Glutamatergic neuron (in vitro differentiated cells): ENCODE results near the gene IFT20. TPM values are rescaled to one million over a fixed set of nuclear protein-coding genes. Genes with fewer than 3 reads are reported as not detected.

Source experiments
- DNase-seq: peaks from one replicate; pipeline ENCODE4 v3.0.0; 2022
- H3K27ac Mint-ChIP-seq: one replicate; pipeline ENCODE4 v1.8.0; 2020; ENCODE audit warnings: mild to moderate bottlenecking, mixed read lengths, inconsistent platforms; ENCODE audit not compliant: unreplicated experiment
- H3K27me3 Mint-ChIP-seq: one replicate; pipeline ENCODE4 v1.8.0; 2020; ENCODE audit warnings: mild to moderate bottlenecking, moderate library complexity, mixed read lengths, inconsistent platforms; ENCODE audit not compliant: unreplicated experiment
- H3K36me3 Mint-ChIP-seq: one replicate; pipeline ENCODE4 v1.8.0; 2020; ENCODE audit warnings: mild to moderate bottlenecking, mixed read lengths, inconsistent platforms; ENCODE audit not compliant: unreplicated experiment
- H3K4me1 Mint-ChIP-seq: one replicate; pipeline ENCODE4 v1.8.0; 2020; ENCODE audit warnings: mild to moderate bottlenecking, low read depth, mixed read lengths, inconsistent platforms; ENCODE audit not compliant: unreplicated experiment
- H3K4me3 Mint-ChIP-seq: one replicate; pipeline ENCODE4 v1.8.0; 2020; ENCODE audit warnings: mild to moderate bottlenecking, mixed read lengths, inconsistent platforms; ENCODE audit not compliant: unreplicated experiment
- H3K9me3 Mint-ChIP-seq: one replicate; pipeline ENCODE4 v1.8.0; 2020; ENCODE audit warnings: mild to moderate bottlenecking, moderate library complexity, mixed read lengths, inconsistent platforms; ENCODE audit not compliant: unreplicated experiment
- CTCF ChIP-seq: fragments of 200-600 bp; sonication (generic); IDR thresholded peaks from one replicate; pipeline ENCODE4 v1.5.0; 2021; ENCODE audit not compliant: partially characterized antibody, unreplicated experiment
- total RNA-seq: library from RNA; stranded (reverse); fragmentation: NEBNext Ultra II Directional; extraction: Animal tissue kit (Norgen Biotek cat#: 25700); gene quantifications from one replicate; pipeline ENCODE4 v1.2.1, GENCODE V29; 2021; ENCODE audit not compliant: unreplicated experiment

The IFT20 gene
- total RNA-seq, 1 donor from 2014 or later, result 43.9 TPM

GRCh38 chr17:28370744-28371103, 35.5 kb upstream of the IFT20 start:
- Mint-ChIP-seq H3K36me3 (peaks cover 4% of the 10 kb centered on the region), H3K27ac (peak overlapping the region; percentile 81), H3K4me3 (peak overlapping the region; percentile 83), H3K27me3 (peaks cover 20% of the 10 kb centered on the region), H3K4me1 (peaks cover 17% of the 10 kb centered on the region), H3K9me3 (peaks cover 16% of the 10 kb centered on the region)
- no peak for TF ChIP-seq CTCF
- DNase-seq, result no peak

GRCh38 chr17:28370035-28370743, 34.9 kb upstream of the IFT20 start, which contains the start of gene VTN:
VTN (minus strand) TSS chr17:28370307; CDS start chr17:28370203, 104 bp downstream.
- peak; percentile 33 for DNase-seq
- Mint-ChIP-seq H3K9me3 (peaks cover 16% of the 10 kb centered on the region), H3K4me3 (peak within 1 kb of the TSS; percentile 83), H3K27ac (peak within 1 kb of the TSS; percentile 81), H3K4me1 (peaks cover 17% of the 10 kb centered on the region), H3K27me3 (peaks cover 20% of the 10 kb centered on the region), H3K36me3 (peaks cover 4% of the 10 kb centered on the region)
- TF ChIP-seq CTCF, result no peak

DNA sequence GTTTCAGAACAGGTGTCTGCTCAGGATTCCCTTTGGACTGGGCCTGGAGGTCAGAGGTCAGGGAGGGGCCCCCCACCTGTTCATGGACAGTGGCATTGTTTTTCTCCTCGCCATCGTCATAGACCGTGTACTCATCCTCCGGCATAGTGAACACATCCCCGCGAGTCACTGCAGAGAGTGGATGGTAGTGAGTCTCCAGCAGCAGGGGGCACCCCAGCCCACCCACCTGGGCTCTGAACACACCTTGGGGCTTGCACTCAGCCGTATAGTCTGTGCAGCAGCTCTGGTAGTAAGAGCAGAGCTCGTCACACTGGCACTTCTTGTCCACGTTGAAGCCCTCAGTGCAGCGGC, 34.4 kb upstream of the IFT20 start:
- Mint-ChIP-seq H3K36me3 (peaks cover 4% of the 10 kb centered on the region), H3K27ac (peak overlapping the region; percentile 4), H3K4me3 (no peak overlapping the region)

DNA sequence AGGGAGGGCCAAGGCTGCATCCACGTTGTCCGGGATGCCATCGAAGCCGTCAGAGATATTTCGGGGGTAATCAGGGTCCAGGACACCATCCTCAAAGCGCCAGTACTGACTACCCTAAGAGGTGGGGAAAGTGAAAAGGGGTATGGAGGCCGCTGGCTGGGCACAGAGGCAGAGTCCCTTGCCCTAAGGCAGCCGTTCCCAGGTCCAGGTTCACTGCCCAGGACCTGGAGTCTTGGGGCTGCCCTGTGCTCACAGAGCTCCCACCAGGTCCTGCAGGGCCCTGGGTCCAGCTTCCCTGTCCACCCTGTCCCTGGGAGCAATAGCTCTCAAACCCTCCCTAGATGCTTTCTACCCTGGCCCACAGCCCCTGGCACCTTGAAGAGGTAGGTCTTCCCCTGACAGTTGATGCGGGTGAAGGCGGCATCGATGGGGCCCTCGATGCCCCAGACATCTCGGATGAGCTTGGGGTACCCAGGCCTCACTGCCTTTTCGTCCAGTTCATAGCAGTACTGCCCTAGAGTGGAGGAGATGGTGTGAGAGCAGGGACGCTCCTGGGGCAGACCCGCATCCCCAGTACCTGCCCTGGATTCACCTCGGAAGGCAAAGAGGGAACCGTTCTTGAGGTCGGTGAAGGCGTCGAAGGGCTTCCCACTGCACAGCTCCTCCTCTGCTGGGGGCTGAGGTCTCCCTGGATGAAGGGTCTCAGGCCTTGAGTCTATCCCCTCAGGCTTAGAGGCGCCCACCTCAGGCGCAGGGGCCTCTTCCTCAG, 33.8 kb upstream of the IFT20 start:
- Mint-ChIP-seq H3K27me3 (peaks cover 18% of the 10 kb centered on the region), H3K27ac (no peak overlapping the region), H3K4me3 (no peak overlapping the region)

More for the DNA sequence above, 34.4 kb upstream of the IFT20 start:
- TF ChIP-seq CTCF, result no peak
- H3K9me3 Mint-ChIP-seq, result peaks cover 16% of the 10 kb centered on the region
- peaks cover 18% of the 10 kb centered on the region for H3K27me3 Mint-ChIP-seq
- no peak for DNase-seq
- H3K4me1 Mint-ChIP-seq, result peaks cover 17% of the 10 kb centered on the region

More for the DNA sequence above, 33.8 kb upstream of the IFT20 start:
- DNase-seq, result no peak
- TF ChIP-seq CTCF, result no peak
- H3K9me3 Mint-ChIP-seq, result peaks cover 16% of the 10 kb centered on the region
- peaks cover 17% of the 10 kb centered on the region for H3K4me1 Mint-ChIP-seq
- peaks cover 4% of the 10 kb centered on the region for H3K36me3 Mint-ChIP-seq
